Suprapubic skin (tissue), 4 donors: Measurements from ENCODE around the gene SF3B1.

Experiments used
- EP300 ChIP-seq: sonication (generic); formaldehyde crosslinking; IDR thresholded peaks from one replicate; pipeline ENCODE4 v1.6.1; 2017; ENCODE audit warnings: antibody characterized with exemption
- POLR2A ChIP-seq, 2 donors: fragments of 450-650 bp; IDR thresholded peaks; one replicate each; pipeline ENCODE4 v1.6.1; 2017; ENCODE audit warnings: antibody characterized with exemption in 2 of 2, mild to moderate bottlenecking in 2 of 2, moderate library complexity in 2 of 2
- POLR2AphosphoS5 ChIP-seq, 3 donors: sonication (generic); formaldehyde crosslinking; IDR thresholded peaks; one replicate each; pipeline ENCODE4 v1.6.1; 2017; ENCODE audit warnings: antibody characterized with exemption in 3 of 3
- TF ChIP-seq, protein P1 (sequence below), 2 donors: fragments of 200-600 bp in 1 of 2; fragments of 450-650 bp in 1 of 2; sonication (generic) in 1 of 2; IDR thresholded peaks; one replicate each; pipeline ENCODE4 v1.5.1; 2016 to 2019; ENCODE audit warnings: antibody characterized with exemption in 2 of 2, mild to moderate bottlenecking in 1 of 2, moderate library complexity in 1 of 2

DNA sequence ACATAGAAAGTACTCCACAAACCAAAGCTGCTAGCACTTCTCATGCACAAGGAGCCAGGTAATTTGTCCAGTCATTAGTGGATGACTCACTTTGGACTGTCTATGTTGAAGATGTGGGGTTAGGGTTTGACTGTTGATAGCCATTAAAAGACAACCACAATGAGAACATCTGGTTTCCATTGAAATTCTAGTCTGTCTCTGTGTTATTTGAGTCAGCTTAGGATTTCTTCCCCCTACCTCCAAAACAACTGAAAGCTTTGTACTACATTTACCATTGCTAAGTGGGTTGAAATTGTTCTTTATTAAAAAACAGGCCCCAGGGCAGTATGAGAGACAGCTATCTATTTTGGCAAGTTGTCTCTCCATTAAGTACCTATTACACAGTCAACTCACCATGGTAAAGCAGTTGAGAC, 74.1 kb downstream of the SF3B1 start:
- TF ChIP-seq POLR2AphosphoS5 (IDR thresholded peaks at IDR 0.05) (no peak), EP300 (no peak), POLR2A (IDR thresholded peaks at IDR 0.05) (no peak)
- TF ChIP-seq, protein P1, sequence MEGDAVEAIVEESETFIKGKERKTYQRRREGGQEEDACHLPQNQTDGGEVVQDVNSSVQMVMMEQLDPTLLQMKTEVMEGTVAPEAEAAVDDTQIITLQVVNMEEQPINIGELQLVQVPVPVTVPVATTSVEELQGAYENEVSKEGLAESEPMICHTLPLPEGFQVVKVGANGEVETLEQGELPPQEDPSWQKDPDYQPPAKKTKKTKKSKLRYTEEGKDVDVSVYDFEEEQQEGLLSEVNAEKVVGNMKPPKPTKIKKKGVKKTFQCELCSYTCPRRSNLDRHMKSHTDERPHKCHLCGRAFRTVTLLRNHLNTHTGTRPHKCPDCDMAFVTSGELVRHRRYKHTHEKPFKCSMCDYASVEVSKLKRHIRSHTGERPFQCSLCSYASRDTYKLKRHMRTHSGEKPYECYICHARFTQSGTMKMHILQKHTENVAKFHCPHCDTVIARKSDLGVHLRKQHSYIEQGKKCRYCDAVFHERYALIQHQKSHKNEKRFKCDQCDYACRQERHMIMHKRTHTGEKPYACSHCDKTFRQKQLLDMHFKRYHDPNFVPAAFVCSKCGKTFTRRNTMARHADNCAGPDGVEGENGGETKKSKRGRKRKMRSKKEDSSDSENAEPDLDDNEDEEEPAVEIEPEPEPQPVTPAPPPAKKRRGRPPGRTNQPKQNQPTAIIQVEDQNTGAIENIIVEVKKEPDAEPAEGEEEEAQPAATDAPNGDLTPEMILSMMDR (IDR thresholded peaks at IDR 0.05): no peak
